Skeletal muscle cell (primary cell): ENCODE results near the gene LRWD1.
"Not testable (repeated sequence)": the region's sequence is repeated elsewhere in the genome, so short reads cannot be mapped to it uniquely, and the experiment has no call there.

ENCODE experiments used
- DNase-seq: peaks from one replicate; pipeline ENCODE4 v3.0.0-alpha.2; 2010; ENCODE audit warnings: low read depth
- H3K4me3 ChIP-seq: 2 replicates; pipeline ENCODE4 v1.5.1; 2011; ENCODE audit warnings: low read depth, mild to moderate bottlenecking, control low read depth, low read length, moderate library complexity

Gene LRWD1

GRCh38 chr7:102439963-102440795, 24.6 kb upstream of the LRWD1 start:
- peak; percentile 25 for DNase-seq
- no peak overlapping the region for H3K4me3 ChIP-seq

- DNase-seq, result no peak
- no peak overlapping the region for H3K4me3 ChIP-seq
Observed at GRCh38 chr7:102444961-102445673, 19.7 kb upstream of the LRWD1 start.

- no peak for DNase-seq
- H3K4me3 ChIP-seq, result no peak overlapping the region
Observed at GRCh38 chr7:102445674-102446071, 19.1 kb upstream of the LRWD1 start.

DNA sequence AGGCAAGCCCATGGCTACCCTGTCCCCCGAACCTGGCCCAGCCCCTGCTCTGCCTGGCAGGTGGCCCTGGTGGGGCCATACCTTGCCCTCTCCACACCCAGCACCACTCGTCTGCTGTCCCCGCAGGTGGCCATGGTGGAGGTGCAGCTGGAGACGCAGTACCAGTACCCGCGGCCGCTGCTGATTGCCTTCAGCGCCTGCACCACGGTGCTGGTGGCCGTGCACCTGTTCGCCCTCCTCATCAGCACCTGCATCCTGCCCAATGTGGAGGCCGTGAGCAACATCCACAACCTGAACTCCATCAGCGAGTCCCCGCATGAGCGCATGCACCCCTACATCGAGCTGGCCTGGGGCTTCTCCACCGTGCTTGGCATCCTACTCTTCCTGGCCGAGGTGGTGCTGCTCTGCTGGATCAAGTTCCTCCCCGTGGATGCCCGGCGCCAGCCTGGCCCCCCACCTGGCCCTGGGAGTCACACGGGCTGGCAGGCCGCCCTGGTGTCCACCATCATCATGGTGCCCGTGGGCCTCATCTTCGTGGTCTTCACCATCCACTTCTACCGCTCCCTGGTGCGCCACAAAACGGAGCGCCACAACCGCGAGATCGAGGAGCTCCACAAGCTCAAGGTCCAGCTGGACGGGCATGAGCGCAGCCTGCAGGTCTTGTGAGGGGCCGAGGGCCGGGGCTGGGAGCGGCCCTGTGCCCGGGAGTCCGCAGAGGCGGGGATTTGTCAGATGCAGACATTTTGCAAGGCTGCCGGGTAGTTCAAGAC, 18.2 kb upstream of the LRWD1 start:
- H3K4me3 ChIP-seq, result no peak overlapping the region
- DNase-seq, result no peak

GRCh38 chr7:102447311-102447710, 17.5 kb upstream of the LRWD1 start:
- DNase-seq, result no peak
- H3K4me3 ChIP-seq, result no peak overlapping the region

DNA sequence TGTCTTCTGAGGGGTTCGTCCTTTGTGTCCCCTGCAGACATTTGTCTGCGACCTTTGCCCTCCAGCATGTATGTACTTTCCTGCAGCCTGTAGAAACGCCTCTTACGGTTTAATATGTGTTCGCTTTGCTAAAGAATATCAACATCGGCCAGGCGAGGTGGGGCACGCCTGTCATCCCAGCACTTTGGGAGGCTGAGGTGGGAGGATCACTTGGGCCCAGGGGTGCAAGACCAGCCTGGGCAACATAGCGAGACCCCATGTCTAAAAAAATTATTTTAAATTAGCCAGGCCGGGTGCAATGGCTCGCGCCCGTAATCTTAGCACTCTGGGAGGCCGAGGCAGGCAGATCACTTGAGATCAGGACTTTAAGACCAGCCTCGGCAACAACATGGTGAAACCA, 15.6 kb upstream of the LRWD1 start:
- no peak overlapping the region for H3K4me3 ChIP-seq
- no peak for DNase-seq

DNA sequence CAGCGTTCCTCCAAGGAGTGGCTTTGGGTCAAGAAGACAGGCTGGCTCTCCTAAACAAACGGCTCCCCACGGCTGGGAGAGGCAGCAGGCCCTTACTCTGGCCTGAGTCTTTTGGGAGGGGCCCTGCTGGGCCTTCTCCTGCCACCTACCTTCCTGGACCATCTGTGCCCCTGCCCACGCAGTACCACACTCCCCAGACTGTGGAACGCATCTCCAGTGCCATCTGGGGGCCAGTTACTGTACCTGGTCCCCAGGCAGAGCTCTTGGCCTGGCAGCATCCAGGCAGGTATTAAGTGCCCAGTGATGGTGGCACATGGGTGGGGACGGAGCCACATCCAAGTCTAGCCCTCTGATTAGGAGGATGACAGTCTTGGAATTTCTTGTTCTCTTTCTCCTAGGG, 14.5 kb upstream of the LRWD1 start:
- no peak for DNase-seq
- no peak overlapping the region for H3K4me3 ChIP-seq

- DNase-seq, result no peak
- no peak overlapping the region for H3K4me3 ChIP-seq
Observed at GRCh38 chr7:102451371-102452054, 13.3 kb upstream of the LRWD1 start.

GRCh38 chr7:102452451-102452850, 12.3 kb upstream of the LRWD1 start:
- DNase-seq, result no peak

DNA sequence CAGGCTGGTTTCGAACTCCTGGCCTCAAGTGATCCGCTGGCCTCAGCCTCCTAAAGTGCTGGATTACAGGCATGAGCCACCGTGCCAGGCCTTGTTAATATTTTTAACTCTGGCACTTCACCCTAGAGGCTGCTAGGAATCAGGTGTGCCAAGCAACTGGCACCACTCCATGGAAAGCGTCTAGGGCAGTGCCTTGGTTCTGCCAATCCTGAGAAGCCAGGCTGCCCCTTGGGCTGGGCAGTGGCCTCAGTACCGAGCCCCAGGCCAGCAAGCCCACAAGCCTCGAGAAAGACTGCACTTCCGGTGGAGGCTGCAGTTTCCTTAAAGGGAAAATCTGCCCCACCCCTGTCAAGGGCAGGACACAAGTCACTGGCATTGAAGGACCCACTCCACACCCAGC, 11.5 kb upstream of the LRWD1 start:
- no peak overlapping the region for H3K4me3 ChIP-seq
- no peak for DNase-seq

More at GRCh38 chr7:102452451-102452850, 12.3 kb upstream of the LRWD1 start:
- H3K4me3 ChIP-seq, result no peak overlapping the region

DNA sequence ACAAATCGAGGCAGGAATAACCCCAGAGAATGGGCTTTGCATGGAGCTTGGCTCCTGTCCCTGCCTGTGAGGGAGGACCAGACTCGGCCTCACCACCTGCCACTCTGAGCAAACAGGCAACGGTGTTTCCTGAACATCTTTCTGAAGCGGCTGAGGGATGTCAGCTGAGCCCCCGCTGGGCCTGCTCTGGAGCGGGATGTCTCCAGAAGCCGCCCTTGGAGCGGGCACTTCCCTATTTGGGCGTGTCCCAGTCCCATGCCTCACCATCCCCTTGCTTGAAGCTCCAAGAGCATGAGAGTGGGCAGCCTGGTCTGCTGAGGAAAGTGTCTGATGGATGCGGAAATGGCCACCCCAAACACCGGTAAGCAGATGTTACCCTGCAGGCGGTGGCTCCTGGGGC, 10.3 kb upstream of the LRWD1 start:
- no peak overlapping the region for H3K4me3 ChIP-seq
- no peak for DNase-seq

DNA sequence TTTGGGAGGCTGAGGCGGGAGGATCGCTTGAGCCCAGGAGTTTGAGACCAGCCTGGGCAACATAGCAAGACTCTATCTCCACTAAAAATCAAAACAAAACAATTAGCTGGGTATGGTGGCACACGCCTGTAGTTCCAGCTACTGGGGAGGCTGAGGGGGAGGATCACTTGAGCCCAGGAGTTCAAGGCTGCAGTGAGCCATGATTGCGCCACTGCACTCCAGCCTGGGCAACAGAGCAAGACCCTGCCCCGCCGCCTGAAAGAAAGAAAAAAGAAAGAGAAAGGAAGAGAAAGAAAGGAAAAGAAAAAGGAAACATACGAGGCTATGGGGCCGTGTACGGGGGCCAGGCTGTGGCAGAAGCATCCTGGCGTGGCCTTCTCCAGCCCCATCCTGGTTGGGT, 9.9 kb upstream of the LRWD1 start:
- not testable (repeated sequence) for H3K4me3 ChIP-seq, DNase-seq

GRCh38 chr7:102455596-102455995, 9.2 kb upstream of the LRWD1 start:
- DNase-seq, result no peak
- no peak overlapping the region for H3K4me3 ChIP-seq

GRCh38 chr7:102456327-102456726, 8.5 kb upstream of the LRWD1 start:
- peak; percentile 22 for DNase-seq
- no peak overlapping the region for H3K4me3 ChIP-seq

- H3K4me3 ChIP-seq, result no peak overlapping the region
- DNase-seq, result no peak
Observed at GRCh38 chr7:102457352-102457924, 7.3 kb upstream of the LRWD1 start.

GRCh38 chr7:102459221-102459844, 5.5 kb upstream of the LRWD1 start:
- no peak overlapping the region for H3K4me3 ChIP-seq
- no peak for DNase-seq

- DNase-seq, result no peak
- H3K4me3 ChIP-seq, result no peak overlapping the region
Observed at GRCh38 chr7:102460467-102460866, 4.3 kb upstream of the LRWD1 start.

GRCh38 chr7:102463841-102464576, 775 bp upstream of the LRWD1 start:
- no peak for DNase-seq
- H3K4me3 ChIP-seq, result peak overlapping the region; percentile 97
